GM12878 (cell line): ENCODE results near the gene SMC3. TPM values are rescaled to one million over a fixed set of nuclear protein-coding genes. Genes with fewer than 3 reads are reported as not detected.

ENCODE experiments used
- ATAC-seq: fragments of 200-7000 bp; cut with Tn5 transposase; 3 replicates; pipeline ENCODE4 v1.9.1; 2020; ENCODE audit warnings: mild to moderate bottlenecking, moderate library complexity
- BruUV-seq: library from RNA; stranded (reverse); fragments of 400-500 nt; replicated peaks from 2 replicates; lab custom pipeline; 2021; lab: Mats Ljungman, UMichigan
- CTCF ChIA-PET: fragments of 300-600 bp; sonication (Branson Sonifier 250); formaldehyde crosslinking; extraction: SDS; loops from one replicate; lab custom pipeline; 2021; ENCODE audit warnings: inconsistent platforms; lab: Yijun Ruan, JAX
- POLR2A ChIA-PET: fragments of 350-600 bp; formaldehyde crosslinking; extraction: SDS; loops from one replicate; lab custom pipeline; 2021; ENCODE audit warnings: inconsistent platforms; lab: Charles Lee
- RAD21 ChIA-PET: fragments of 300-600 bp; sonication (Branson Sonifier 250); formaldehyde crosslinking; loops from one replicate; lab custom pipeline; 2023; ENCODE audit warnings: antibody characterized with exemption; ENCODE audit not compliant: unreplicated experiment; lab: Charles Lee
- SMC1A ChIA-PET: fragments of 300-600 bp; sonication (Branson Sonifier 250); formaldehyde crosslinking; loops from one replicate; lab custom pipeline; 2023; ENCODE audit not compliant: unreplicated experiment, uncharacterized antibody; lab: Charles Lee
- DNase-seq: peaks from one replicate; pipeline ENCODE4 v3.0.0-alpha.2; 2011; ENCODE audit warnings: low read depth, low spot score
- FAIRE-seq: peaks from 3 replicates; lab custom pipeline; 2011; peaks lifted over from hg19 to GRCh38; lab: Jason Lieb, UNC
- H2AFZ ChIP-seq: 2 replicates; pipeline ENCODE4 v1.6.0; 2011; ENCODE audit warnings: low read depth, low read length, control low read depth; ENCODE audit not compliant: control insufficient read depth
- H3K27ac ChIP-seq: 2 replicates; pipeline ENCODE4 v1.5.1; 2011; ENCODE audit warnings: control low read depth; ENCODE audit not compliant: control insufficient read depth, insufficient read depth
- H3K27me3 ChIP-seq, 2 experiments: replicated peaks in 1 of 2; 2 replicates each; pipeline versions ENCODE4 v1.6.0 to v1.6.1; 2011; ENCODE audit warnings: low read length in 1 of 2; ENCODE audit not compliant: control insufficient read depth in 2 of 2, insufficient read depth in 2 of 2
- H3K36me3 ChIP-seq, 2 experiments: 2 replicates each; pipeline ENCODE4 v1.5.1; 2011; ENCODE audit warnings: low read length in 1 of 2; ENCODE audit not compliant: control insufficient read depth in 2 of 2, insufficient read depth in 2 of 2
- H3K4me1 ChIP-seq: 2 replicates; pipeline ENCODE4 v1.6.1; 2011; ENCODE audit warnings: mild to moderate bottlenecking, low read length, moderate library complexity, mixed read lengths; ENCODE audit not compliant: control insufficient read depth, insufficient read depth
- H3K4me2 ChIP-seq: 2 replicates; pipeline ENCODE4 v1.6.0; 2011; ENCODE audit warnings: control low read depth; ENCODE audit not compliant: control insufficient read depth, insufficient read depth
- H3K4me3 ChIP-seq: fragments of 200-600 bp; sonication (generic); 2 replicates; pipeline ENCODE4 v1.5.1; 2016
- H3K79me2 ChIP-seq: 2 replicates; pipeline ENCODE4 v1.6.0; 2011; ENCODE audit warnings: low read length; ENCODE audit not compliant: control insufficient read depth, insufficient read depth
- H3K9ac ChIP-seq: 2 replicates; pipeline ENCODE4 v1.8.0; 2011; ENCODE audit warnings: low read length, control low read depth, mixed read lengths; ENCODE audit not compliant: control insufficient read depth, insufficient read depth
- H3K9me3 ChIP-seq: replicated peaks from 3 replicates; pipeline ENCODE4 v1.5.1; 2011; ENCODE audit warnings: mild to moderate bottlenecking, low read length; ENCODE audit not compliant: control insufficient read depth, insufficient read depth
- H4K20me1 ChIP-seq: 2 replicates; pipeline ENCODE4 v1.6.0; 2011; ENCODE audit not compliant: control insufficient read depth, insufficient read depth
- CEBPB ChIP-seq, 2 experiments: fragments of 150-350 bp in 1 of 2; IDR thresholded peaks; 2 replicates each; pipeline ENCODE4 v1.6.1; 2012 to 2014; ENCODE audit warnings: low read depth in 2 of 2, low read length in 2 of 2, borderline replicate concordance in 1 of 2, inconsistent platforms in 1 of 2
- MYB ChIP-seq: fragments of 150-350 bp; IDR thresholded peaks from 2 replicates; pipeline ENCODE4 v1.6.1; 2014; ENCODE audit warnings: mild to moderate bottlenecking, low read depth, low read length, borderline replicate concordance
- MYC ChIP-seq: IDR thresholded peaks from 2 replicates; pipeline ENCODE4 v1.6.1; 2011; ENCODE audit warnings: mild to moderate bottlenecking, low read length, moderate library complexity, inconsistent platforms; ENCODE audit not compliant: insufficient read depth, insufficient replicate concordance, insufficient read length, severe bottlenecking
- PAX5 ChIP-seq: IDR thresholded peaks from 2 replicates; pipeline ENCODE4 v1.6.1; 2011; ENCODE audit warnings: low read depth, low read length, borderline replicate concordance
- PAX8 ChIP-seq: fragments of 450-650 bp; IDR thresholded peaks from 2 replicates; pipeline ENCODE4 v1.6.1; 2017; ENCODE audit warnings: mild to moderate bottlenecking, moderate library complexity
- SMARCA5 ChIP-seq: fragments of 450-650 bp; IDR thresholded peaks from 2 replicates; pipeline ENCODE4 v1.6.1; 2017; ENCODE audit warnings: mild to moderate bottlenecking
- SUPT20H ChIP-seq: IDR thresholded peaks from 2 replicates; pipeline ENCODE4 v1.6.1; 2011; ENCODE audit warnings: low read depth, mild to moderate bottlenecking, low read length, moderate library complexity, borderline replicate concordance; ENCODE audit not compliant: control insufficient read depth
- TARDBP ChIP-seq: IDR thresholded peaks from 2 replicates; pipeline ENCODE4 v1.6.1; 2016; ENCODE audit warnings: borderline replicate concordance
- WGBS: methylation state at CpG from one replicate; pipeline ENCODE4 v1.1.6; 2016; ENCODE audit warnings: low lambda C conversion rate; ENCODE audit not compliant: insufficient replicate concordance, insufficient coverage; ENCODE audit errors: missing lambda C conversion rate; 5-methylcytosine and 5-hydroxymethylcytosine counted together
- in situ Hi-C: fragments of 300-500 bp; cut with MboI; formaldehyde crosslinking; loops from 9 replicates; pipeline ENCODE4 v1.14.3; 2018; ENCODE audit warnings: mixed read lengths
- intact Hi-C: fragments of 100-400 bp; cut with micrococcal nuclease; formaldehyde crosslinking; loops from one replicate; pipeline ENCODE4 v1.14.2; 2022; ENCODE audit not compliant: unreplicated experiment
- polyA plus RNA-seq, 11 experiments: library from polyadenylated mRNA; depleted of rRNA in 4 of 11; unstranded in 6 of 11; stranded (reverse) in 5 of 11; fragments of >200 nt; fragmentation: Nextera tagmentation in 4 of 11; fragmentation: Illumina TruSeq in 1 of 11; extraction: Ambion mirVana in 4 of 11; extraction: Trizol in 1 of 11; gene quantifications; 1 replicate in 1 of 11; 2 replicates in 10 of 11; pipeline versions ENCODE4 v1.2.1 to v1.2.3, GENCODE V29; 2011 to 2016; ENCODE audit warnings: inconsistent platforms in 2 of 11, missing spikeins in 2 of 11, low read depth in 1 of 11
- total RNA-seq, 4 experiments: library from RNA; depleted of rRNA in 3 of 4; stranded (reverse); fragments of >200 nt in 3 of 4; fragmentation: Illumina TruSeq in 1 of 4; extraction: Trizol in 1 of 4; gene quantifications; 2 replicates each; pipeline versions ENCODE4 v1.2.1 to v1.2.3, GENCODE V29; 2013 to 2021
- TF ChIP-seq, protein P1 (sequence below): fragments of 450-650 bp; formaldehyde crosslinking; IDR thresholded peaks from 2 replicates; pipeline ENCODE4 v1.4.0; 2020; ENCODE audit warnings: mild to moderate bottlenecking, moderate library complexity
- TF ChIP-seq, protein P2 (sequence below): fragments of 450-650 bp; IDR thresholded peaks from 2 replicates; pipeline ENCODE4 v1.6.1; 2016; ENCODE audit warnings: mild to moderate bottlenecking, moderate library complexity, borderline replicate concordance
- TF ChIP-seq, protein P3 (sequence below): IDR thresholded peaks from 2 replicates; pipeline ENCODE4 v1.6.1; 2012; ENCODE audit warnings: low read depth, low read length, improper control_type of control experiment

SMC3 gene
- total and polyA plus RNA-seq, 10 of the 15 experiments (the other 5 are each of a cell fraction or from before 2014, with no cell fraction given): 30.4 to 123 (median 48.3) TPM

DNA sequence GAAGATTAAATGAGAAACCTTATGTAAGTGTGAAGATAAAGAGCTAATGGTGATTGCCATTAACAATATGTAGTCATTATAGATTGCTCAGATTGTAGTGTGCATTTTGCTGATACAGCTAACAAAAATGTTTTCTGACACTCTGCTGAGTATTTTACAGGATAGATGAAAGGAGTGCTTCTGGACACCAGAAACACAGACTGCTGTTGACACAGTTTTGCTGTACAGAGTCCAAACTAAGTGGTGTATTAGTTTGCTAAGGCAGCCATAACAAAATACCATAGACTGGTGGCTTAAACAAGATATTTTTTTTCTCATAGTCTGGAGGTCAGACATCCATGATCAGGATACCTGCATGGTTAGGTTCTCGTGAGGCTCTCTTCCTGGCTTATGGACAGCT is 2.2 kb downstream of the SMC3 start:
- ATAC-seq (no peak), FAIRE-seq (no peak), DNase-seq (no peak)
- RAD21 ChIA-PET: interaction anchor here (0.6 to 2.2 kb wide), 11 partner anchors 9 to 409 kb away, joined by 3 to 6 read pairs (median 3); partner anchors contain the start of gene SMNDC1
- peak overlapping the region; percentile 76 for H3K4me2 ChIP-seq
- intact Hi-C loops (loop anchor here (10.0 kb wide), 1 partner anchor 435 kb away; no protein-coding TSS in a partner anchor), in situ Hi-C loops (no loop called here)
- H3K9ac ChIP-seq: peak overlapping the region; percentile 2; the same call in 1 of the 2 replicates
- 89% methylated on average over 1 of the region's 1 CpG for WGBS
- BruUV-seq: no TSS peak
- H4K20me1 ChIP-seq: no peaks in the 10 kb centered on the region; the same call in 1 of the 2 replicates
- peaks cover 71% of the 10 kb centered on the region for H3K79me2 ChIP-seq
- peak overlapping the region; percentile 70; the same call in 1 of the 2 replicates for H3K4me3 ChIP-seq
- H3K27me3 ChIP-seq: no peaks in the 10 kb centered on the region
- no peak for TF ChIP-seq PAX5
- TF ChIP-seq, protein P1, sequence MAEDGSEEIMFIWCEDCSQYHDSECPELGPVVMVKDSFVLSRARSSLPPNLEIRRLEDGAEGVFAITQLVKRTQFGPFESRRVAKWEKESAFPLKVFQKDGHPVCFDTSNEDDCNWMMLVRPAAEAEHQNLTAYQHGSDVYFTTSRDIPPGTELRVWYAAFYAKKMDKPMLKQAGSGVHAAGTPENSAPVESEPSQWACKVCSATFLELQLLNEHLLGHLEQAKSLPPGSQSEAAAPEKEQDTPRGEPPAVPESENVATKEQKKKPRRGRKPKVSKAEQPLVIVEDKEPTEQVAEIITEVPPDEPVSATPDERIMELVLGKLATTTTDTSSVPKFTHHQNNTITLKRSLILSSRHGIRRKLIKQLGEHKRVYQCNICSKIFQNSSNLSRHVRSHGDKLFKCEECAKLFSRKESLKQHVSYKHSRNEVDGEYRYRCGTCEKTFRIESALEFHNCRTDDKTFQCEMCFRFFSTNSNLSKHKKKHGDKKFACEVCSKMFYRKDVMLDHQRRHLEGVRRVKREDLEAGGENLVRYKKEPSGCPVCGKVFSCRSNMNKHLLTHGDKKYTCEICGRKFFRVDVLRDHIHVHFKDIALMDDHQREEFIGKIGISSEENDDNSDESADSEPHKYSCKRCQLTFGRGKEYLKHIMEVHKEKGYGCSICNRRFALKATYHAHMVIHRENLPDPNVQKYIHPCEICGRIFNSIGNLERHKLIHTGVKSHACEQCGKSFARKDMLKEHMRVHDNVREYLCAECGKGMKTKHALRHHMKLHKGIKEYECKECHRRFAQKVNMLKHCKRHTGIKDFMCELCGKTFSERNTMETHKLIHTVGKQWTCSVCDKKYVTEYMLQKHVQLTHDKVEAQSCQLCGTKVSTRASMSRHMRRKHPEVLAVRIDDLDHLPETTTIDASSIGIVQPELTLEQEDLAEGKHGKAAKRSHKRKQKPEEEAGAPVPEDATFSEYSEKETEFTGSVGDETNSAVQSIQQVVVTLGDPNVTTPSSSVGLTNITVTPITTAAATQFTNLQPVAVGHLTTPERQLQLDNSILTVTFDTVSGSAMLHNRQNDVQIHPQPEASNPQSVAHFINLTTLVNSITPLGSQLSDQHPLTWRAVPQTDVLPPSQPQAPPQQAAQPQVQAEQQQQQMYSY (CRISPR knock-in tag): no peak
- TF ChIP-seq TARDBP: no peak
- TF ChIP-seq, protein P2, sequence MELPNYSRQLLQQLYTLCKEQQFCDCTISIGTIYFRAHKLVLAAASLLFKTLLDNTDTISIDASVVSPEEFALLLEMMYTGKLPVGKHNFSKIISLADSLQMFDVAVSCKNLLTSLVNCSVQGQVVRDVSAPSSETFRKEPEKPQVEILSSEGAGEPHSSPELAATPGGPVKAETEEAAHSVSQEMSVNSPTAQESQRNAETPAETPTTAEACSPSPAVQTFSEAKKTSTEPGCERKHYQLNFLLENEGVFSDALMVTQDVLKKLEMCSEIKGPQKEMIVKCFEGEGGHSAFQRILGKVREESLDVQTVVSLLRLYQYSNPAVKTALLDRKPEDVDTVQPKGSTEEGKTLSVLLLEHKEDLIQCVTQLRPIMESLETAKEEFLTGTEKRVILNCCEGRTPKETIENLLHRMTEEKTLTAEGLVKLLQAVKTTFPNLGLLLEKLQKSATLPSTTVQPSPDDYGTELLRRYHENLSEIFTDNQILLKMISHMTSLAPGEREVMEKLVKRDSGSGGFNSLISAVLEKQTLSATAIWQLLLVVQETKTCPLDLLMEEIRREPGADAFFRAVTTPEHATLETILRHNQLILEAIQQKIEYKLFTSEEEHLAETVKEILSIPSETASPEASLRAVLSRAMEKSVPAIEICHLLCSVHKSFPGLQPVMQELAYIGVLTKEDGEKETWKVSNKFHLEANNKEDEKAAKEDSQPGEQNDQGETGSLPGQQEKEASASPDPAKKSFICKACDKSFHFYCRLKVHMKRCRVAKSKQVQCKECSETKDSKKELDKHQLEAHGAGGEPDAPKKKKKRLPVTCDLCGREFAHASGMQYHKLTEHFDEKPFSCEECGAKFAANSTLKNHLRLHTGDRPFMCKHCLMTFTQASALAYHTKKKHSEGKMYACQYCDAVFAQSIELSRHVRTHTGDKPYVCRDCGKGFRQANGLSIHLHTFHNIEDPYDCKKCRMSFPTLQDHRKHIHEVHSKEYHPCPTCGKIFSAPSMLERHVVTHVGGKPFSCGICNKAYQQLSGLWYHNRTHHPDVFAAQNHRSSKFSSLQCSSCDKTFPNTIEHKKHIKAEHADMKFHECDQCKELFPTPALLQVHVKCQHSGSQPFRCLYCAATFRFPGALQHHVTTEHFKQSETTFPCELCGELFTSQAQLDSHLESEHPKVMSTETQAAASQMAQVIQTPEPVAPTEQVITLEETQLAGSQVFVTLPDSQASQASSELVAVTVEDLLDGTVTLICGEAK: no peak
- TF ChIP-seq MYB: no peak
- TF ChIP-seq CEBPB (IDR thresholded peaks at IDR 0.05; ENCODE audit: borderline replicate concordance in 1 of 2, low read depth in 2 of 2, low read length in 2 of 2): no peak
- TF ChIP-seq, protein P3, sequence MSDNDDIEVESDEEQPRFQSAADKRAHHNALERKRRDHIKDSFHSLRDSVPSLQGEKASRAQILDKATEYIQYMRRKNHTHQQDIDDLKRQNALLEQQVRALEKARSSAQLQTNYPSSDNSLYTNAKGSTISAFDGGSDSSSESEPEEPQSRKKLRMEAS: no peak
- TF ChIP-seq PAX8: no peak
- no peak for TF ChIP-seq MYC
- TF ChIP-seq SMARCA5: no peak
- TF ChIP-seq SUPT20H: no peak
- H2AFZ ChIP-seq: no peak overlapping the region
- POLR2A ChIA-PET: interaction anchor here (0.6 to 1.5 kb wide), 2 partner anchors 29 to 265 kb away, joined by 3 to 5 read pairs; partner anchors contain the start of gene SMNDC1
- peaks cover 9% of the 10 kb centered on the region for H3K4me1 ChIP-seq
- H3K36me3 ChIP-seq: no peaks in the 10 kb centered on the region
- no peaks in the 10 kb centered on the region for H3K9me3 ChIP-seq
- H3K27ac ChIP-seq: no peak overlapping the region
- SMC1A ChIA-PET: interaction anchor here (0.6 to 2.9 kb wide), 6 partner anchors 11 to 267 kb away, joined by 3 to 13 read pairs (median 6); no protein-coding TSS in a partner anchor
- CTCF ChIA-PET: interaction anchor here (0.6 to 2.6 kb wide), 11 partner anchors 13 to 345 kb away, joined by 3 to 8 read pairs (median 3); no protein-coding TSS in a partner anchor
